ENCODE results near the gene PCSK2. TPM values are rescaled to one million over a fixed set of nuclear protein-coding genes. Genes with fewer than 3 reads are reported as not detected.

PCSK2 gene
- total RNA-seq, 1 donor from 2014 or later: 0.74 TPM

- H3K27ac ChIP-seq (replicated peaks): no peak overlapping the region
- no peak overlapping the region for H3K4me3 ChIP-seq
These were observed 222.2 kb downstream of the PCSK2 start for GRCh38 chr20:17449031-17449430.

DNA sequence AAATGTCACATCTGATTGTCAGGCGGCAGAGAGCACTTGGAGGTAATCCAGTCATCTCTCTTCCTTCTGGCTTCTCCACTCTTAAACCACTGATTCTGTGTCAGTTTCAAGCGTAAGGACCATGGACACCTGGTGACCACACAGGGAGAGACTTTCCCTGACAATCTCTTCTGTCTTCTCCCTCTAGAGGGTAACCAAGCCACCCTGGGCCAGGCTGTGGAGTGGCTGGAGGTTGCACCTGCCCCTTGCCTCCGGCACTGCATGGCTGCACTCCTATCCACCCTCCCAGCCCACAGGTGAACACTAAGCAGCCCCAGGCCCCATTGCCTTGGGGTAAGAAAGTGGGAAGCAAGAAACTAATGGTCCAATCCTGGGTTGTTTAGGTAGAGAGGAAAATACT, 225.6 kb downstream of the PCSK2 start:
- no peak for DNase-seq
- no peaks in the 10 kb centered on the region for H3K9me3 ChIP-seq (replicated peaks)
- intact Hi-C loops (cut with micrococcal nuclease): no loop called here
- no peak overlapping the region for H3K27ac ChIP-seq (replicated peaks)
- H3K4me3 ChIP-seq: no peak overlapping the region
- H3K36me3 ChIP-seq: no peaks in the 10 kb centered on the region
- H3K27me3 ChIP-seq (ENCODE audit: low read depth): peaks cover 70% of the 10 kb centered on the region
- TF ChIP-seq, protein P1, sequence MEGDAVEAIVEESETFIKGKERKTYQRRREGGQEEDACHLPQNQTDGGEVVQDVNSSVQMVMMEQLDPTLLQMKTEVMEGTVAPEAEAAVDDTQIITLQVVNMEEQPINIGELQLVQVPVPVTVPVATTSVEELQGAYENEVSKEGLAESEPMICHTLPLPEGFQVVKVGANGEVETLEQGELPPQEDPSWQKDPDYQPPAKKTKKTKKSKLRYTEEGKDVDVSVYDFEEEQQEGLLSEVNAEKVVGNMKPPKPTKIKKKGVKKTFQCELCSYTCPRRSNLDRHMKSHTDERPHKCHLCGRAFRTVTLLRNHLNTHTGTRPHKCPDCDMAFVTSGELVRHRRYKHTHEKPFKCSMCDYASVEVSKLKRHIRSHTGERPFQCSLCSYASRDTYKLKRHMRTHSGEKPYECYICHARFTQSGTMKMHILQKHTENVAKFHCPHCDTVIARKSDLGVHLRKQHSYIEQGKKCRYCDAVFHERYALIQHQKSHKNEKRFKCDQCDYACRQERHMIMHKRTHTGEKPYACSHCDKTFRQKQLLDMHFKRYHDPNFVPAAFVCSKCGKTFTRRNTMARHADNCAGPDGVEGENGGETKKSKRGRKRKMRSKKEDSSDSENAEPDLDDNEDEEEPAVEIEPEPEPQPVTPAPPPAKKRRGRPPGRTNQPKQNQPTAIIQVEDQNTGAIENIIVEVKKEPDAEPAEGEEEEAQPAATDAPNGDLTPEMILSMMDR (IDR thresholded peaks at IDR 0.05; ENCODE audit: borderline replicate concordance): no peak
- no peaks in the 10 kb centered on the region for H3K4me1 ChIP-seq

More at GRCh38 chr20:17449031-17449430, 222.2 kb downstream of the PCSK2 start:
- TF ChIP-seq, protein P1 (IDR thresholded peaks at IDR 0.05; ENCODE audit: borderline replicate concordance): no peak
- DNase-seq: no peak
- Histone ChIP-seq H3K9me3 (replicated peaks) (no peaks in the 10 kb centered on the region), H3K36me3 (no peaks in the 10 kb centered on the region), H3K4me1 (no peaks in the 10 kb centered on the region), H3K27me3 (ENCODE audit: low read depth) (peaks cover 48% of the 10 kb centered on the region)
- intact Hi-C loops (cut with micrococcal nuclease): no loop called here

GRCh38 chr20:17453592-17453991, 226.8 kb downstream of the PCSK2 start:
- intact Hi-C loops (cut with micrococcal nuclease): no loop called here
- Histone ChIP-seq H3K4me1 (no peaks in the 10 kb centered on the region), H3K36me3 (no peaks in the 10 kb centered on the region), H3K9me3 (replicated peaks) (no peaks in the 10 kb centered on the region), H3K27me3 (ENCODE audit: low read depth) (peaks cover 70% of the 10 kb centered on the region), H3K27ac (replicated peaks) (no peak overlapping the region), H3K4me3 (no peak overlapping the region)
- TF ChIP-seq, protein P1 (IDR thresholded peaks at IDR 0.05; ENCODE audit: borderline replicate concordance): no peak
- DNase-seq: no peak

- TF ChIP-seq, protein P1 (IDR thresholded peaks at IDR 0.05; ENCODE audit: borderline replicate concordance): no peak
- no peaks in the 10 kb centered on the region for H3K9me3 ChIP-seq (replicated peaks)
- peaks cover 59% of the 10 kb centered on the region for H3K27me3 ChIP-seq (ENCODE audit: low read depth)
- no peak overlapping the region for H3K27ac ChIP-seq (replicated peaks)
- DNase-seq: no peak
- H3K4me1 ChIP-seq: no peaks in the 10 kb centered on the region
- no peaks in the 10 kb centered on the region for H3K36me3 ChIP-seq
- intact Hi-C loops (cut with micrococcal nuclease): no loop called here
- no peak overlapping the region for H3K4me3 ChIP-seq
These were observed 229.4 kb downstream of the PCSK2 start for GRCh38 chr20:17456279-17456678.

- Histone ChIP-seq H3K4me1 (no peaks in the 10 kb centered on the region), H3K27me3 (ENCODE audit: low read depth) (peaks cover 53% of the 10 kb centered on the region), H3K4me3 (no peak overlapping the region), H3K27ac (replicated peaks) (no peak overlapping the region), H3K36me3 (no peaks in the 10 kb centered on the region), H3K9me3 (replicated peaks) (no peaks in the 10 kb centered on the region)
- TF ChIP-seq, protein P1 (IDR thresholded peaks at IDR 0.05; ENCODE audit: borderline replicate concordance): no peak
- intact Hi-C loops (cut with micrococcal nuclease): no loop called here
- no peak for DNase-seq
These were observed 230.2 kb downstream of the PCSK2 start for GRCh38 chr20:17457079-17457478.
